HL-60/S4 (cell line): Measurements from ENCODE around the gene EXOC2.
"Not testable (repeated sequence)": the region's sequence is repeated elsewhere in the genome, so short reads cannot be mapped to it uniquely, and the experiment has no call there.

Experiments used
- in situ Hi-C: fragments of 300-500 bp; cut with MboI; formaldehyde crosslinking; loops from 2 replicates; pipeline ENCODE4 v1.14.3; 2022; ENCODE audit warnings: low sequenced_read_pairs

EXOC2 gene

GRCh38 chr6:710601-711571 is 17.9 kb upstream of the EXOC2 start:
- in situ Hi-C loops = no loop called here

- in situ Hi-C loops = no loop called here
These were observed 16.6 kb upstream of the EXOC2 start for GRCh38 chr6:709471-710056.

- in situ Hi-C loops = no loop called here
These were observed 15.3 kb upstream of the EXOC2 start for GRCh38 chr6:708237-708598.

- in situ Hi-C loops = no loop called here
These were observed 14.8 kb upstream of the EXOC2 start for GRCh38 chr6:707576-708236.

GRCh38 chr6:706819-707381 is 14.0 kb upstream of the EXOC2 start:
- in situ Hi-C loops = no loop called here

- in situ Hi-C loops = no loop called here
These were observed 13.2 kb upstream of the EXOC2 start for GRCh38 chr6:706146-706545.

DNA sequence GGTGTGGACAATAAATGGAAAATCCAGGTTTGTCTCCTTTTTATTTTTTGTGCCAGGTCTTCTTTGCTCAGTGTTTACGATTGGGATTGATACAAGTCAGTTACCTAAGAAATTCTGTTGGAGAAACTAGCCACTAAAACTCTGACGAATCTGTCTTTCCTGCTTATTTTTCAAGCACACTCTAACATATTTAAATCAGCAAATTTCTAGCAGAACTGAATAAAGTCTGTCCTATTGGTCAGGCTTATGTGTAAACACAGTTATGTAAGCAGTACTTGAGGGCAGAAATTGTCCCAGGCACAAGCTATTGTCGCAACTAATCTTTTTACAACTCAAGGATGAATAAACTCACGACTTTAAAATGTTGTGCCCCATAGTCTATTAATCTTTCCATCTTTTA is 12.1 kb upstream of the EXOC2 start:
- in situ Hi-C loops = no loop called here

DNA sequence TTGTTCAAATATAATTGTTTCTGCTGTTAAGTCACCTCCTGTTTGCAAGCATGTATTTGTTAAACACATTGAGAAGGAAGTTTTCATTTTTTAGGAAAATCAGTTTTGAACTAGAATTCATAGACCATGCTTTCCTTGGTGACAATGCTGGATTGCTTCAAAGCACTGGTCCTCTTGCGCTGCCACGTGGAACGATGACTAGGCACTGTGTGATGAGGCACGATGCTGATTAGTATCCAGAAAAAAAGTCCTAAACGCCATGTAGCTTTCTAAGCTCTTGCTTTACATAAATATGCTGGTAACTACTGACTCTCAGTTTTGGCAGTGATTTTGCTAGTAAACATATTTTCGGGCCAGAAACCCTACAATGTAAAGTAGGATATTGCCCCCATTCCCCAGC is 11.1 kb upstream of the EXOC2 start:
- in situ Hi-C loops = no loop called here

DNA sequence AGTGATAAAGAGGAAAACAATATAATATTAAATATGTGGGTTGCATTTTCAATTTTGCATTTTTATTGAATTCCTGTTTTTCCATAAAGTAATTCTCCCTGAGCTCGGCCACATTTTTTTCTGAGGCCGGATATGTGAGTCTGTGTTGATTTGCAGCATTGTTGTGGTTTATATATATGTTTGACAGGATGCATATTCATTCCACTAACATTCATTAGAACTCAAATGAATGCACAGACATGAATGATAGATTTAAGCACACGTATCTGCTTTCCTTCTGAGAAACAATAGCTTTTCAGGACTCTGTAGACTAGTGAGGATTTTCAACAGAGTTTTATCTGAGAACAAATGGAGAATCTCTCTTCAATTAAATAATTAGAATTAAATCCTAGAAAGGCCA is 10.6 kb upstream of the EXOC2 start:
- in situ Hi-C loops = no loop called here

DNA sequence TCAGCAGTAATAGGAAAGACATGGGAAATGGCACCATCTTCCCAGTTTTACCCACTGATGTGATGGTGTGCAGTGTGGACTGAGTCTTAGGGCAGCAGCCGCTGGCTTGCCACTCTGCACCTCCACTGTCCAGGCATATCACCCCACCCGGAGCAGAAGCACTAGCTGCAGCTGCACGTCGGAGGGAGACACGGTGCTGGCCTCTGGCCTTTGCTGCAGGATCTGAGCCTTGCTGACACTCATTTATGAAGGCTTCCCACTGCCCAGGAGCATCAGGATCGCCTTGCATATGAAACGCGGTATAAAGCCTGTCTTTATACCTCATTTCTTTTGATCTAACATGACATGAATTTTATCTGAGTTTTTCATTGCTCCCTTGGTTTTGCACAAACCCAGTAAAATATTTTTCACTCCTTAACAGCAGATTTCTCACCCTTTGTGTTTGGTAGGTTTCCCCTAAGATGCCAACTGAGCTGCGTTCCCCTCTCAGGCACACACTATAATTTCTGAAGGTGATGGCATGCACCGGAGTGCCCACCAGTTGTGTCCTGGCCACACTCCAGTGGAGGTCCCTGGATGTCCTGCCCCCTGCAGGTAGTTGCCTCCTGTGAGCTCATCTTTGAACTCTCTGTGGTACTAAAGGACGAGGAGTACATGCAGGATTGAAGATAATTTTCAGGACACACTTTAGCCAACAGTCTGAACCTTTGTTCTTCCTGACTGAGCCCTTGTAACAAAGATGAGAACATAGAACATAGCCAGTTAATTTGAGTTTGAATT is 9.0 kb upstream of the EXOC2 start:
- in situ Hi-C loops = no loop called here

- in situ Hi-C loops = no loop called here
These were observed 8.3 kb upstream of the EXOC2 start for GRCh38 chr6:701215-701614.

DNA sequence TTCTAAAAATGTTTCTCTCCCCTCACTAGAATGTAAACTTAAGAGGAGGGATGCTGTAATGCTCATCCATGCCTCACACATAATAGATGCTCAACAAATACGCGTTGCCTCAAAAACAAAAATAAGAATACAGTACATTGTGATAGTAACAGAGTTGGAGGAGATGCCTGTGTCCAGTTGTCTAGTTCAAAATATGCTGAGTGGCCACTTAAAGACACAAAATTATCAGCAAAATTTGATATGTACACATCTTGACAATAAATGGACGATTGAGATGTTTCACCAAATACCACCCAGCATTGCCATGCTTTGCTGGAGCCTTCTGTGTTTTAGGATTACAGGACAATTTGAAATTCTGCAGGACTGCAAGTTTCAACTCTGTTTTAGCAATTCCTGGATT is 7.6 kb upstream of the EXOC2 start:
- in situ Hi-C loops = no loop called here

GRCh38 chr6:699319-699718 is 6.4 kb upstream of the EXOC2 start:
- in situ Hi-C loops = no loop called here

DNA sequence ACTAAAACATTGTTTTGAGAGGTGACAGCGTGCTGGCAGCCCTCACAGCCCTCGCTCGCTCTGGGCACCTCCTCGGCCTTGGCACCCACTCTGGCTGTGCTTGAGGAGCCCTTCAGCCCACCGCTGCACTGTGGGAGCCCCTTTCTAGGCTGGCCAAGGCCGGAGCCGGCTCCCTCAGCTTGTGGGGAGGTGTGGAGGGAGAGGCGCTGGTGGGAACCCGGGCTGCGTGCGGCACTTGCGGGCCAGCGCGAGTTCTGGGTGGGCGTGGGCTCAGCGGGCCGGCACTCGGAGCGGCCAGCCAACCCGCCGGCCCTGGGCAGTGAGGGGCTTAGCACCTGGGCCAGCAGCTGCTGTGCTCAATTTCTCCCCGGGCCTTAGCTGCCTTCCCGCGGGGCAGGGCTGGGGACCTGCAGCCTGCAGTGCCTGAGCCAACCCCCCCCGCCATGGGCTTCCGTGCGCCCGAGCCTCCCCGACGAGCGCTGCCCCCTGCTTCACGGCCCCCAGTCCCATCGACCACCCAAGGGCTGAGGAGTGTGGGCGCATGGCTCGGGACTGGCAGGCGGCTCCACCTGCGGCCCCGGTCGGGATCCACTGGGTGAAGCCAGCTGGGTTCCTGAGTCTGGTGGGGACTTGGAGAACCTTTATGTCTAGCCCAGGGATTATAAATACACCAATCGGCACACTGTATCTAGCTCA is 1.6 kb upstream of the EXOC2 start:
- in situ Hi-C loops = not testable (repeated sequence)

DNA sequence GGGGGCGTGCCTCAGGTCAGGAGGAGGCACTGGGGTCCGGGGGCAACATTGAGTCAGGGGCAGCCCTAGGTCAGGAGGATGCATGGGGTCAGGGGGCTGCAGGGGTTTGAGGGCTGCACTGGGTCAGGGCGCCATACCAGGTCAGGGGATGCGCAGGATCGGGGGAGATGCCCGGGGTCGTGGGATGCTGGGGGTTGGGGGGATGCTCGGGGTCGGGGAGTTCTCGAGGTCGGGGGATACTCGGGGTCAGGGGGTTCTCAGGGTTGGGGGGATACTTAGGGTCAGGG is 727 bp upstream of the EXOC2 start:
- in situ Hi-C loops = no loop called here

DNA sequence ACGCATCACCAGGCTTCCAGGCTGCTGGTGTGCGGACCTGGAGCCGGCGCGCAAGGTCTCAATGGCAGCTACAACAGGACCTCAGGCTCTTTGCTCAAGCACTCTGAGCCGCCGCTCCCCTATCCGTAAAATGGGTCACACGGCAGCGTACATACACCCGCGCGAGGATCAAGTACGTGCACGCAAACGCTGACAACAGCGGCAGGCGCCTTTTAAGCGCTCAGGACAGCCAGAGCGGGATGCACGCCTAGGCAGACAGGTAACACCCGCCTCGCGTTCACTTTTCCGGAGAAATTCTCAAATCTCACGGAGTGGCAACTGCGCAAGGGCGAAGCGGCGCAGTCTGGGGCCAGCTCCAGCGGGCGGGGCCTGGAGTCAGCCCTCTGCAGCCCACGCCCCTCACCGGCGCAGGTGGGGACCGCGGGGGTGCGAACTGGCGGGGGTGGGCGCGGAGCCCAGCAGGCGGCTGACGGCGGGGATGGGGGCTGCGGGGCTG is 535 bp downstream of the EXOC2 start:
- in situ Hi-C loops = no loop called here

- in situ Hi-C loops = no loop called here
These were observed 3.7 kb downstream of the EXOC2 start for GRCh38 chr6:689223-689622.

DNA sequence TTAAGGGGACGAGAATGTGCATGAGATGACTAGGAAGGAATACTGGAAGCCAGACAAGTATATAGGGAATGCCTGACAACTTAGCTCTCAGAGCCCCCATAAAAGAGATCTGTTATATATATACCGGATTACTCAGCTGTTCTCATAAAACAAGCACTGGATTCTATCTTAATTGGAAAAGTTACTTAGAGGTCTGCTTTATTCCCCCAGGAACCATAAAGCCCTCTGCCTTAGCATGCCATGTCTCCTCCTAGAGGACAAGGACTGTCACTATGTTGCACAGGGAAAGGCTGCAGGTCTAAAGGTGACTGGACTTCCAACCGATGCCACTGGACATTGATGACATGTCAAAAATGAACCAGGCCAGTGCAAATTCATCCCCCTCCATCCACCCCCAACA is 6.4 kb downstream of the EXOC2 start:
- in situ Hi-C loops = no loop called here

GRCh38 chr6:684831-685636 is 7.9 kb downstream of the EXOC2 start:
- in situ Hi-C loops = no loop called here
